ELR (cell line): ENCODE data around the gene NPTN.

Experiments used
- DNase-seq: peaks from one replicate; pipeline ENCODE4 v3.0.0-alpha.2; 2015; ENCODE audit warnings: low read depth

The NPTN gene

GRCh38 chr15:73633111-73633990 is at the start of gene NPTN:
NPTN (minus strand) TSS chr15:73633389; CDS start chr15:73633215, 174 bp downstream.
- peak; percentile 96 for DNase-seq

GRCh38 chr15:73682600-73683090 is 49.5 kb upstream of the NPTN start:
- no peak for DNase-seq

- no peak for DNase-seq
These were observed 48.8 kb upstream of the NPTN start for GRCh38 chr15:73681856-73682599.

GRCh38 chr15:73681063-73681462 is 47.9 kb upstream of the NPTN start:
- DNase-seq = no peak

- no peak for DNase-seq
These were observed 47.4 kb upstream of the NPTN start for GRCh38 chr15:73680549-73680948.

GRCh38 chr15:73679964-73680363 is 46.8 kb upstream of the NPTN start:
- no peak for DNase-seq

- no peak for DNase-seq
These were observed 46.0 kb upstream of the NPTN start for GRCh38 chr15:73679180-73679579.

GRCh38 chr15:73678498-73678897 is 45.3 kb upstream of the NPTN start:
- DNase-seq = no peak

GRCh38 chr15:73677733-73678132 is 44.5 kb upstream of the NPTN start:
- no peak for DNase-seq

- peak; percentile 73 for DNase-seq
These were observed 44.0 kb upstream of the NPTN start for GRCh38 chr15:73677146-73677607.

GRCh38 chr15:73674587-73674986 is 41.4 kb upstream of the NPTN start:
- DNase-seq = no peak

GRCh38 chr15:73660455-73660854 is 27.3 kb upstream of the NPTN start:
- DNase-seq = no peak

GRCh38 chr15:73658645-73659044 is 25.5 kb upstream of the NPTN start:
- DNase-seq = no peak

- no peak for DNase-seq
These were observed 22.5 kb upstream of the NPTN start for GRCh38 chr15:73655724-73656123.

- no peak for DNase-seq
These were observed 21.5 kb upstream of the NPTN start for GRCh38 chr15:73654659-73655058.

- peak; percentile 62 for DNase-seq
These were observed 17.4 kb upstream of the NPTN start for GRCh38 chr15:73650416-73651126.

- no peak for DNase-seq
These were observed 14.8 kb upstream of the NPTN start for GRCh38 chr15:73648014-73648295.

- peak; percentile 43 for DNase-seq
These were observed 14.2 kb upstream of the NPTN start for GRCh38 chr15:73647259-73648013.

GRCh38 chr15:73639464-73639863 is 6.3 kb upstream of the NPTN start:
- peak; percentile 54 for DNase-seq

- peak; percentile 40 for DNase-seq
These were observed 4.3 kb upstream of the NPTN start for GRCh38 chr15:73637527-73637926.

- DNase-seq = peak; percentile 95
These were observed 854 bp upstream of the NPTN start for GRCh38 chr15:73633991-73634495.

GRCh38 chr15:73632670-73633058 is 525 bp downstream of the NPTN start:
- no peak for DNase-seq
